Measurements from ENCODE around the gene LCLAT1.
"Not testable (repeated sequence)": the region's sequence is repeated elsewhere in the genome, so short reads cannot be mapped to it uniquely, and the experiment has no call there.

The LCLAT1 gene

DNA sequence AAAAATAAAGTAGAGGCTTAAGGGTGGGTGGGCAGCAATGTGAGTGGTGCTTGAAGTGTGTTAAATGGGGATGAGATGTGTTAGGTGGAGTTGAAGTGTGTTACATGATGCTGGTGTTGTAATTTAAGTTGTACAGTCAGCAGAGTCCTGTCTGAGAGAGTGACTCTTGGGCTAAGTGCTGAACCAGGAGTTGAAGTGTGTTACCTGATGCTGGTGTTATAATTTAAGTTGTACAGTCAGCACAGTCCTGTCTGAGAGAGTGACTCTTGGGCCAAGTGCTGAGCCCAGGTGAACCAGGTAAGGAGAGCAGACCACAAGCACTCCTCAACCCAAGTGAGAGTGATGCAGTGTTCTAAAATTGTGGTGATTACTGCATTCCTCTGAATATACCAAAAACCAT lies 40.6 kb downstream of the LCLAT1 start:
- no peak for DNase-seq (ENCODE audit: low read depth in 2 of 2)

- DNase-seq (ENCODE audit: low read depth in 2 of 2): no peak
Measured at GRCh38 chr2:30488012-30488659, 41.1 kb downstream of the LCLAT1 start.

DNA sequence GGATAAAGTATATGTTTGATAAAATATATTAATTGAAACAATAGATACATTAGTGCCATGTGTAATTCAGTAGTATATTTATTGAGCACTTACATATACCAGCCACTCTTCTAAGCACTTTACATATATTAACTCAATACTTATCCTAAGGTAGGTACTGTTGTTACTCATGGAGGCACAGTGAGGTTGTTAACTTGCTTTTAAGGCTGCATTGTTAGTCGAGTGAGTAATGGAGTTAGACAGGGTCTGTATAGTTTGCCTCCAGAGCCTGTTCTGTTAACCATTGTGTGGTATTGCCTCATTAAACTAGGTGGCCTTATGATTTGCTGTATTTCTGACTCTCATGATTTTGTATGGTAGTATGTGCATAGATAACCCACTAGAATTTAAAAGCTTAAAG lies 44.2 kb downstream of the LCLAT1 start:
- DNase-seq (ENCODE audit: low read depth in 2 of 2): no peak

GRCh38 chr2:30492185-30492584 lies 45.1 kb downstream of the LCLAT1 start:
- no peak for DNase-seq (ENCODE audit: low read depth in 2 of 2)

GRCh38 chr2:30492619-30493018 lies 45.6 kb downstream of the LCLAT1 start:
- no peak for DNase-seq (ENCODE audit: low read depth in 2 of 2)

DNA sequence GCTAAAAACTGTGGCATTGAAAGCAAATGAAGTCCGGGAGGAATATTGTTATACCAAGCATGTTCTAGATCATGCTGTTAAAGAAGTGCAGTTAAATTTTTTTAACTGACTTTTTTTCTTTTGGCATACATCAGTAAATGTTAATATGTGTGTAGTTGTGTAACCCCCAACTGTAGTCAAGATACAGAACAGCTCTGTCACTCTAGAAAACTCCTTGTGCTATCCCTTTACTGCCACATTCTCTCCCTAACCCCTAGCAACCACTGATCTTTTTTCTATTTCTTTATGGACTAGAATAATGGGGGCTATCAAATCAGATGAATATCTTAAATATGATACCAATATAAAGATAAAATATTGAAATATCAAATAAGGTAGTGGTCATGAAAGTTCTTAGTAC lies 46.4 kb downstream of the LCLAT1 start:
- no peak for DNase-seq (ENCODE audit: low read depth in 2 of 2)

- not testable (repeated sequence) for DNase-seq (ENCODE audit: low read depth in 2 of 2)
Measured at GRCh38 chr2:30495896-30496295, 48.9 kb downstream of the LCLAT1 start.

- no peak for DNase-seq (ENCODE audit: low read depth in 2 of 2)
Measured at GRCh38 chr2:30499681-30500080, 52.6 kb downstream of the LCLAT1 start.

GRCh38 chr2:30500699-30501098 lies 53.7 kb downstream of the LCLAT1 start:
- DNase-seq (ENCODE audit: low read depth in 2 of 2): no peak

DNA sequence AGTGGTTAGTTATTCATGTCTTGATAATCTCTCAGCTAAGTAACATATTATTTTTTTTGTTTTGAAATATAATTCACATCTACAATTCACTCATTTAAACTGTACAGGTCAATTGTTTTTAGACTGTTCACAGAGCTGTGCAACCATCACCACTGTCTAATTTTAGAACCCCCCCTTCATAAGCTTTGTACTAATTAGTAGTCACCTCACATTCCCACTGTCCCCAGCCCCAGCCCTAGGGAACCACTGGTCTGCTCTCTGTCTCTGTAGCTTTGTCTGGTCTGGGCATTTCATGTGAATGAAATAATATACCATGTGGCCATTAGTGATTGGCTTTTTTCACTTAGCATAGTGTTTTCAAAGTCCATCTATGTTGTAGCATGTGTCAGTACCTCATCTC lies 55.3 kb downstream of the LCLAT1 start:
- no peak for DNase-seq (ENCODE audit: low read depth in 2 of 2)

DNA sequence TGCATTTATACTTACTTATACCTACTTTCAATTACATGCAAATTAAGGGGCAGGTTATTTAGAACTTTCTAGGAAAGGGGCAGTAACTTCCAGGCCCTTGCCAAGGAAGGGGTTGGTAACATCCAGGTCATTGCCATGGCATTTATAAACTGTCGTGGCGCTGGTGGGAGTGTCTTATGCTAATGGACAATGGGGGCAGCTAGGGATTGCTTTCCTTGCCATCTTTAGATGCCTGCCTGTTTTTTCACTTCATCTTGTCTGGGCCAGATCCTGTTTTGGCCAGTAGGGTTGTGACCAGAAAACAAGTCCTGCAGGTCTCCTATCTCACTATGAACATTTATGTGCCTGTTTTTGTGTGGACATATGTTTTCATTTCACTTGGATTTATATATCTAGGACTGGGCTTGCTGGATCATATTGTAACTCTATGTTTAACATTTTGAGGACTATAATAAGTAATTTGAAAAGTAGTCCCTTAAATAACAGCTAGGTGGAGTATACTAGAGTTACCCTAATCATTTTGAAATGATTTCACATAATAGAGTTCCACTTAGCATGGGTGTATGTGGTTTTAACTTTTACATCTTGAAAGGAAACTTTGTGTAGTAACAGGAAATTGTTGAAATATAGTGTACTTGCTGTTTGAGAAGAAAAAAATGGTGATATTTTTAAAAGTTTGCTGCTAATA lies 56.1 kb downstream of the LCLAT1 start:
- DNase-seq (ENCODE audit: low read depth in 2 of 2): no peak

- no peak for DNase-seq (ENCODE audit: low read depth in 2 of 2)
Measured at GRCh38 chr2:30503695-30504052, 56.6 kb downstream of the LCLAT1 start.

- DNase-seq (ENCODE audit: low read depth in 2 of 2): peak in 1 of 2 experiments; percentile 14
Measured at GRCh38 chr2:30504731-30505130, 57.7 kb downstream of the LCLAT1 start.

DNA sequence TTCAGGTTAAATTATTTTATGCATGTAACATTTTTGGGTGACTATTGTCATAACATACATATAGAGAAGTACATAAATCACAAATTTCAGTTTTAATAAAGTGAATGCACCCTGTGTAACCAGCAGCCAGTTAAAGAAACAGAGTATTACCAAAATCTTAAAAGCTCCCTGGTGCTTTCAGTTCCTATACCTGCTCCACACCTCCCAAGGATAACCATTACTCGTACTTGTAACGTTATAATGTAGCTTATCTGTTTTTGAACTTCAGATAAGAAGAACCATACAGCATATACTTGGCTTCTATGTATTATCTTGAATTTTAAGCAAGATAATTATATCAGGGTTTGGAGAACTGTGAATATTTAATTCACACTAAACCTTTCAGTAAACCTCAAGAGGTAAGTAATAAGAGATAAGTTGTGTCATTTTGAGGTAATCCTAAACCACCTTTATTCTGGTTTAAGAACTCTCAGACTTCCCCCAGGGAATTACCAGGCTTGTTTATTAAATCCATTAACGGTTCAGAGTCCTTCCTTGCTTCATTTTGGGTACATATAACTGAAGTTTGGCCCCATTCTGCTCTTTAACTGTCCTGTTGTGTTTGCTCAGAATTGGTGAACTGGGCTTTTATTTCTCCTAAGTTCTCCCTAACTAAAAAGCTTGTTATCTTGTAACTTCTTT lies 58.6 kb downstream of the LCLAT1 start:
- DNase-seq (ENCODE audit: low read depth in 2 of 2): no peak

GRCh38 chr2:30507460-30507859 lies 60.4 kb downstream of the LCLAT1 start:
- DNase-seq (ENCODE audit: low read depth in 2 of 2): not testable (repeated sequence)

DNA sequence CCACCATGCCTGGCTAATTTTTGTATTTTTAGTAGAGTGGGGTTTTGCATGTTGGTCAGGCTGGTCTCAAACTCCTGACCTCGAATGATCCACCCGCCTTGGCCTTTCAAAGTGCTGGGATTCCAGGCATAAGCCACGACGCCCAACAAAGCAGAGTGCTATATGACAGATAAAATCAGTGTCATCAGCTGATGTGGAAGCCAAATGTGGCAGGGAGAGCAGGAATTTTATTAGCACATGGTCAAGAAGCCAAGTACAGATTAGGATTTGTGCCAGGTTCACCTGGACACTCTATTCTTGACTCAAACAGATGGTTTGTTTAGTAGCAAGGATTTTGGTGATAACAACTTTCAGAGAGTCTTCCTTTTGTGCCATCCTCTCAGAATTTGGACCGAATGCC lies 62.7 kb downstream of the LCLAT1 start:
- DNase-seq (ENCODE audit: low read depth in 2 of 2): no peak

- no peak for DNase-seq (ENCODE audit: low read depth in 2 of 2)
Measured at GRCh38 chr2:30510409-30510808, 63.4 kb downstream of the LCLAT1 start.

- DNase-seq (ENCODE audit: low read depth in 2 of 2): no peak
Measured at GRCh38 chr2:30511122-30512083, 64.4 kb downstream of the LCLAT1 start.

DNA sequence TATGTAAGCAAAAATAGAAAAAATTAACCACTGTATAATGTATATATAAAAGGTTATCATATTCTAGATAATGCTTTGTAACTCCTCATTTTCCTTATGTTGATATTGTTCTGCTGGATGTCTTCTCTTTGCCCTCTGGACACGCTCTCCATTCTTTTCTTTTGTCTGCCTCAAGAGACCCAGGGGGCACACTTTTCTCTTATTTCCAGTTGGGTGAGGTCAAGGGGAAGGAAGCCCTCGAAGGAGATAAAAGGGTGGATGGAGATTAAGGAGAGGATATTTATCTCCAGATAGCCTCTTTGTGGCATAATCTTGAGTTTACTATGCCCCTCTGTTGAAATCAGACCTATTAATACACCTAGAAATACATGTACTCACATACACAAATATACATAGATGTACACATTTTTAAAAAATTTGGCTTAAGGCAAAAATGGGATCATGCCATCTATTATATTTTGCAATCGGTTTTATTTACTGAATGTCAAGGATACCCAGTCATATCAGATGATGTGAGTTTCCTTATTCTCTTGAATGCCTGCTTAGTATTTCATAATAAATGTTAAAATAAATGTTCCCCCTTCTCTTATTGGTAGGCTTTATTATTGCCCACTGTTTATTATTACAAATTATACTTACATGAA lies 65.3 kb downstream of the LCLAT1 start:
- DNase-seq (ENCODE audit: low read depth in 2 of 2): no peak

DNA sequence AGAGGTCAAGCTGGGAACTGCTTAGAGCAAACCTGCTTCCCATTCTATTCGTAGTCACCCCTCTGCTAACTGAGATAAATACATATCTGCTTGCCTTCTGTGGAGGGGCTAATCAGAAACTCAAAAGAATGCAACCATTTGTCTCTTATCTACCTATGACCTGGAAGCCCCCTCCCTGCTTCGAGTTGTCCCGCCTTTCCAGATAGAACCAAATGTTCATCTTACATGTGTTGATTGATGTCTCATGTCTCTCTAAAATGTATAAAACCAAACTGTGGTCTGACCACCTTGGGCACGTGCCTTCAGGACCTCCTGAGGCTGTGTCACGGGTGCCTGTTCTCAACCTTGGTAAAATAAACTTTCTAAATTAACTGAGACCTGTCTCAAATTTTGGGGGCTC lies 66.6 kb downstream of the LCLAT1 start:
- DNase-seq (ENCODE audit: low read depth in 2 of 2): not testable (repeated sequence)

DNA sequence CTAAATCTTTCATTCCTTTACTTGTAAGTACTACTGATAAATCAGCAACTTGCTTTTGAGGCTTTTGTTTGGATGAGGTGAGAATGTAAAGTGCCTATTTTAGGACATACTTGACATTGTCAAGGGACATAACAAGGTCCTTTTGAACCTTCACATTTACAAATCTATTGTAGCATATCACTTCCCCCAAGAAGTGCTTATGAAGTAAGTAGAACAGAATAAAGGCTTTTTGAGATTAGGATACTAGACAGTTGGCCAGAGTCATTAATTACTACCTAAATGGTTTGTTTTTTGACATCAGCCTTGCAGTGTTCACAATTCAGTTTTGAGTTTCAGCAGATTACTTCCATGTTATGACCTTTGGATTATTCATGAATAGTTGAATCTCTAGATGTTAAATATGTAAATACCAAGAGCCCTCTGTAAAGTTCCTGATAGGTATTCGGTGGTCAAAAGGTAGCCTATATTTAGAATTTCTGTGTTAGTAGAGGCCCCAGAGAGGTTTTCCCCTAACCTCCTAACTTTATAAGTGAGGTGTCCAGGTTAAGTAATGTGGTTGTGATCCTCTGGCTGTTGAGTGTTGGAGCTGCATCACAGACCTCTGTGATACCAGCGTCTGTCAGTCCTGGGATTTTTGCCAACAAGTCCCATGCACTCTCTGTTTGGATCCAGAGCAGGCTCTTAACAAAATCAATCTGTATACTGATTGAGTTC lies 67.2 kb downstream of the LCLAT1 start:
- DNase-seq (ENCODE audit: low read depth in 2 of 2): peak; percentile 17 to 20
